Activated B cell treated with CpG ODN at 0.5 μM for 24 hours (primary cell): ENCODE measurements around the gene CD302. TPM values are rescaled to one million over a fixed set of nuclear protein-coding genes. Genes with fewer than 3 reads are reported as not detected.

ENCODE experiments used
- ATAC-seq: fragments of 200-7000 bp; cut with Tn5 transposase; one replicate; pipeline ENCODE4 v1.10.0; 2021; ENCODE audit warnings: low read depth, mild to moderate bottlenecking, moderate library complexity
- CTCF ChIA-PET: fragments of 350-600 bp; sonication (Branson Sonifier 250); formaldehyde crosslinking; loops from one replicate; lab custom pipeline; 2021; ENCODE audit warnings: antibody characterized with exemption; lab: Charles Lee
- POLR2A ChIA-PET: fragments of 350-600 bp; sonication (Branson Sonifier 250); formaldehyde crosslinking; loops from one replicate; lab custom pipeline; 2021; ENCODE audit warnings: antibody characterized with exemption; lab: Charles Lee
- DNase-seq: peaks from one replicate; pipeline ENCODE4 v3.0.0; 2022
- H3K27ac Mint-ChIP-seq: one replicate; pipeline ENCODE4 v1.8.0; 2020; ENCODE audit warnings: mixed read lengths
- H3K27me3 Mint-ChIP-seq: one replicate; pipeline ENCODE4 v1.8.0; 2021; ENCODE audit warnings: mixed read lengths
- H3K36me3 Mint-ChIP-seq: one replicate; pipeline ENCODE4 v1.8.0; 2021; ENCODE audit warnings: low read depth, mixed read lengths
- H3K4me1 Mint-ChIP-seq: one replicate; pipeline ENCODE4 v1.8.0; 2021; ENCODE audit warnings: mixed read lengths
- H3K4me3 Mint-ChIP-seq: one replicate; pipeline ENCODE4 v1.8.0; 2020; ENCODE audit warnings: mild to moderate bottlenecking, mixed read lengths
- H3K9me3 Mint-ChIP-seq: one replicate; pipeline ENCODE4 v1.8.0; 2020; ENCODE audit warnings: mixed read lengths
- CTCF ChIP-seq: fragments of 200-600 bp; IDR thresholded peaks from one replicate; pipeline ENCODE4 v1.8.0; 2022; ENCODE audit warnings: antibody characterized with exemption, mild to moderate bottlenecking
- intact Hi-C: fragments of 100-400 bp; cut with micrococcal nuclease; formaldehyde crosslinking; loops from one replicate; pipeline ENCODE4 v1.15.1; 2024
- total RNA-seq: library from RNA; stranded (reverse); gene quantifications from 2 replicates; pipeline ENCODE4 v1.2.3, GENCODE V29; 2022

The CD302 gene
- total RNA-seq, 1 donor from 2014 or later, result 1.2 TPM

- no peaks in the 10 kb centered on the region for H3K27me3 Mint-ChIP-seq
- H3K4me3 Mint-ChIP-seq, result no peak overlapping the region
- no peak for DNase-seq
- H3K9me3 Mint-ChIP-seq, result no peaks in the 10 kb centered on the region
- ChIA-PET CTCF (no interaction called here), POLR2A (interaction anchor here (0.7 kb wide), 1 partner anchor 17 kb away, joined by 3 read pairs; no protein-coding TSS in a partner anchor)
- intact Hi-C loops, result no loop called here
- TF ChIP-seq CTCF, result no peak
- no peak overlapping the region for H3K27ac Mint-ChIP-seq
- H3K4me1 Mint-ChIP-seq, result no peaks in the 10 kb centered on the region
- peaks cover 68% of the 10 kb centered on the region for H3K36me3 Mint-ChIP-seq
- no peak for ATAC-seq
Observed at GRCh38 chr2:159760326-159760725, 37.7 kb downstream of the CD302 start.

GRCh38 chr2:159759577-159759976 is 38.4 kb downstream of the CD302 start:
- Mint-ChIP-seq H3K27me3 (no peaks in the 10 kb centered on the region), H3K4me1 (no peaks in the 10 kb centered on the region), H3K27ac (no peak overlapping the region), H3K9me3 (no peaks in the 10 kb centered on the region), H3K4me3 (no peak overlapping the region), H3K36me3 (peaks cover 61% of the 10 kb centered on the region)
- CTCF ChIA-PET, result no interaction called here
- intact Hi-C loops, result loop anchor here (1.0 to 5.0 kb wide), 2 partner anchors 10 to 163 kb away; no protein-coding TSS in a partner anchor
- no peak for TF ChIP-seq CTCF
- POLR2A ChIA-PET, result no interaction called here
- no peak for ATAC-seq
- no peak for DNase-seq

DNA sequence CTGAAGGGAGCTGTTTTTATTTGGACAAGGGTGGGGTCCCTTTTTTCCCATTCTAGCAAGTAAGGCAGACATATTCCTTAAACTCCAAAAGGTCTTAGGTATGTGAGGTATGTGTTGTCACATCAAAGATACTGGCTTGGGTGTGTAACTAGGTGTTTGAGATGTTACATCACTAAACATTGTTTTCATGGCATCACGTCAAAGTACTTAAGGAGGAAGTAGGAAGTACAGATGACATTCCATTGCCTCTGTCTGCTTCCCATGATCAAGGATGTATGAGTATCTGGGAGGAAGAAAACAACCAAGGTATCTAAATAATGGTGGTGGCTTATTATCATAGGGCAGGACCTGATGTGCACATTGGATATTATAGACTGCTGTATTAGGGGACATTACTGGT is 39.3 kb downstream of the CD302 start:
- intact Hi-C loops, result loop anchor here (1.0 to 5.0 kb wide), 2 partner anchors 9 to 164 kb away; no protein-coding TSS in a partner anchor
- Mint-ChIP-seq H3K36me3 (peaks cover 58% of the 10 kb centered on the region), H3K27me3 (no peaks in the 10 kb centered on the region), H3K9me3 (no peaks in the 10 kb centered on the region), H3K4me3 (no peak overlapping the region), H3K27ac (no peak overlapping the region), H3K4me1 (no peaks in the 10 kb centered on the region)
- ChIA-PET CTCF (no interaction called here), POLR2A (no interaction called here)
- ATAC-seq (no peak), DNase-seq (no peak)
- no peak for TF ChIP-seq CTCF

- no peaks in the 10 kb centered on the region for H3K4me1 Mint-ChIP-seq
- no peak overlapping the region for H3K27ac Mint-ChIP-seq
- H3K36me3 Mint-ChIP-seq, result peaks cover 55% of the 10 kb centered on the region
- no peak for TF ChIP-seq CTCF
- no peaks in the 10 kb centered on the region for H3K27me3 Mint-ChIP-seq
- ChIA-PET CTCF (no interaction called here), POLR2A (no interaction called here)
- DNase-seq (no peak), ATAC-seq (no peak)
- no peak overlapping the region for H3K4me3 Mint-ChIP-seq
- intact Hi-C loops, result loop anchor here (5.0 kb wide), 1 partner anchor 164 kb away; no protein-coding TSS in a partner anchor
- H3K9me3 Mint-ChIP-seq, result no peaks in the 10 kb centered on the region
Observed at GRCh38 chr2:159758239-159758638, 39.8 kb downstream of the CD302 start.

DNA sequence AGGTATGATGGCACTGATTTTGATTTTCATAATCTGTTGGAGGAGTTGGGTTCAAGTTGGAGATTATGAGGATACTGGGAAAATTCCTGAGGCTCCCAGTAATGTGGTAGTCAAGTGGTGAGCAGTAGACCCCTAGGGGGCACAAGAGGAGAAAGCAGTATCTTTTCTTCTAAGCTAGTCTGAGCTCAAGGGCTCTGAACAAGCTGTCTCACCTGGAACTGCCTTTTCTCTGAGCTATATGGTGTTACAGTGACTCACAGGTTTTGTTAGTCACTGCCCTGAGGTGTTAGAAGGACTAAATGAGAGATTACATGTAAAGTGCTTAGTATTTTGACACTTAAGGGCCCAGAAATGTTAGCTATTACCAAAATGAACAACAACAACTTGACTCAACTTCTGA is 42.2 kb downstream of the CD302 start:
- no peaks in the 10 kb centered on the region for H3K9me3 Mint-ChIP-seq
- CTCF ChIA-PET, result interaction anchor here (0.8 to 1.0 kb wide), 2 partner anchors 8 to 212 kb away, joined by 3 to 6 read pairs; no protein-coding TSS in a partner anchor
- H3K4me1 Mint-ChIP-seq, result no peaks in the 10 kb centered on the region
- H3K4me3 Mint-ChIP-seq, result no peak overlapping the region
- DNase-seq (no peak), ATAC-seq (no peak)
- no peak overlapping the region for H3K27ac Mint-ChIP-seq
- TF ChIP-seq CTCF, result no peak
- H3K36me3 Mint-ChIP-seq, result peaks cover 62% of the 10 kb centered on the region
- intact Hi-C loops, result loop anchor here (1.0 to 5.0 kb wide), 3 partner anchors 167 to 213 kb away; no protein-coding TSS in a partner anchor
- POLR2A ChIA-PET, result interaction anchor here (0.6 kb wide), 1 partner anchor 21 kb away, joined by 6 read pairs; no protein-coding TSS in a partner anchor
- no peaks in the 10 kb centered on the region for H3K27me3 Mint-ChIP-seq
